GM19099 (cell line): ENCODE data around the gene MS4A12.

Experiments used
- POLR2A ChIP-seq: IDR thresholded peaks from 3 replicates; pipeline ENCODE4 v1.6.1; 2011; ENCODE audit warnings: low read depth; ENCODE audit not compliant: insufficient read length; ENCODE audit errors: extremely low read depth

MS4A12 gene

DNA sequence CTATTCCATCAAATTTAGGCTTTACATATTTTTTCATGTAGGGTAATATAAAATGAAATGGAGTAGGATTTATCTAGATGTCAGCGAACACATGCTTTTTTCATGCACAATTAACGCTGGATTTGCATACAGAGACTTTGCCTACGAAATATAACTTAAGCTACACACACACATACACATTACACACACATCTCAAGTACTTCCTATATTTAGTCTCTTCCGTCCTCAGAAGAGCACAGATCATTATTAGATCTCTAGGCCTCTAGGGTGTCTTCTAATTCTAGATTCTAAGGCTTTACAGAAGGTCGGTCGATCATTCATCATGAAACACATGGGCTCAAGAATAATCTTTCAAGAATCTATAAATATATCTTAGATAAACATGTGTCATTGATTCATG is 18.8 kb downstream of the MS4A12 start:
- TF ChIP-seq POLR2A, result no peak

DNA sequence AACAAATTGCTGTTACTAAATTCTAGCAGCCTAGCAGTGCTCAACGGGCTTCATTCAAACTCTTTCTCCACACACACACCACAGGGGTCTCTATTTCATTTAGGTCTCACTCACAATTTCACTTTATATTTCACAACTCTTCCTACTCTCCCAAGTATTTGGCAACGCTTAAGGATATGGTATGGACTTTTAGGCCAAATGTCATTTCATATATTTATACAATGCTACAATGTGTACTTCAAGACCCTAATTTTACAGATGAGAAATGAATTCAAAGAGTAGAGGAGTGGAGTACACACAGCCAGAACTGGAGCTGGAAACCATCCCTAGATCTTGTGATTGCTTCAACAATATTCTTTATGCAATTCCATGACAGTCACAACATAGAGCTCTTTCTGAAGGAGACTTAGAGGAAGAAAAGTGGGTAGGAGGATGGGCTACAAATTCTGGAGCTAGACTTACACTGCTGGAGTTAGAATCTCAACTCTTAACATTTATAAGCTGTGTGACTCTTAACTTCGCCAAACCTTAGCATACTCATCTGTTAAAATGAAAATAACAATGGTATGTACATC is 20.2 kb downstream of the MS4A12 start:
- TF ChIP-seq POLR2A, result no peak

DNA sequence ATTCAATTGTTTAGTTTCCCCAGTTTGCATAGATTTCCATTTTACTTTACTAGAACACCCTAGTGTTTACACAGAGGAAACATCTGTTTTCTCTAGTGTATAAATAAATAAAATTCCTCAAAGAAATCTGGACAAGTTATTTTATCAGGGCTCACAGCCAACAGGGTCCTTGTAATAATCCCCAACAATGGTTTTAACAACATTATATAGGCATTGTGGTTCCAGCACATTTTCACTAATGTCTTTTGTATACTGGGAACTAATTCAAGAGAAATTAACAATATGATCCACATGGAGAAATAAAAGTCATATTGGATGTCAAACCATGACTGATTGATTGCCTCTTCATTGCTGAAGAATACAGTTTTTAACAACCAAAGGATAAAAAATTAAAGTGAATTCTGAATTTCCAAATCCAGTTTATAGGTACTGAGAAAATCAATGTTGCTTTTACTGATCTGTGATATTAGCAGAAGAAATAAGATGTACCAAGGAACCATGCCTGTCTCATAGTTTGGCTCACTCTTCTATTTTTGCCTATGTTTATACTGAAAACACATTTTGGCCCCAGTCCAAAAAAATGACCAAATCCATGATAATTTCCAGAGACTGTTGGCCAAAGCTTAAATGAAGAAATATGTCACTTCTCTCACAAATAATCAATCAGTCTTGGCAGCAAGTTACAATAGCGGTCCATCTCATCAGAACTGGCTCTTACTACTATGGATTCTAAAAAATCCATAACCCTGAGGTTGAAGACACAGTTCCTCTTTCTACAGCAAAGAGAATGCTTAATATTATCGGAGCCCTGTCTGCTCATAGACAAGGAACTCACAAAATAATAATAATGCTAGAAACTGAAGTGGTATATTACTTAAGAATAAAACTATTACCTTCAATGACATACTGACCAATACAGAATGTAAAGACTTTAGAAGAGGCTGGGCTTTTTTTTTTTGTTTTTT is 21.2 kb downstream of the MS4A12 start:
- TF ChIP-seq POLR2A, result no peak

DNA sequence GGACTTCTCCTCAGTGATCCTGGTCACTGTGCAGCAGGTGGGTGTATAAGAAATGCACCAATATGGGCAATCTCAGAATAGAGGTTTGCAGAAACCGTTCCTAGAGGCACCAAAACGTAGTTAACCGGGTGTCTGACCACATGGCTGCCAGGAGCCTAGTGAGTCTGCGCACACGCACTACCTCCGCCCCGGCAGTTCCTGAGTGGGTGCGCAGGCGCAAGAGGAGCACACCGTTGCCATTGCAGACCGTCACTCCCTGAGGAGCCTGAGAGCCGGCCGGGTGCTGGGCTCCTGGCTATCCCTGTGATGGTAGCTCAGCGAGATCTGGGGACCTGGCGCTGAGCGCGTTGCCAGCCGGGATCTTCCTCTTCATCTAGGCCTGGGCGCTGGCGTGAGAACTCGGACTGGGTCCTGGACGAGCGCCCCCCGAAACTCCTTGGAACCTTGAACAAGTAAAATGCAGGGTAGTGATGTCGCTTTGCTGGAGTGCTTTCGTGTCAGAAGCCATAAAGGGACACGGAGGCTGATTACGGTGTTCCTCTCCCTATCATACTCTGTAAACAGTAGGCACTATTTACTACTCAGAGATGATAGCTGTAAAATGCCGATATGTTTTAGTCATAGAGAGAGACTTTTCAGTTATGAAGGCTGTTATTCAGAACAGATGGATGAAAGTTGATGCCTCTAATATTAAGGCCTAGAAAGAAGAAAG is 22.7 kb downstream of the MS4A12 start, which contains the start of gene MS4A13:
Gene MS4A13 (plus strand): TSS at position 249 of the 712 bp plus-strand sequence. CDS start 2,692 bp downstream, outside the sequence.
- no peak for TF ChIP-seq POLR2A

DNA sequence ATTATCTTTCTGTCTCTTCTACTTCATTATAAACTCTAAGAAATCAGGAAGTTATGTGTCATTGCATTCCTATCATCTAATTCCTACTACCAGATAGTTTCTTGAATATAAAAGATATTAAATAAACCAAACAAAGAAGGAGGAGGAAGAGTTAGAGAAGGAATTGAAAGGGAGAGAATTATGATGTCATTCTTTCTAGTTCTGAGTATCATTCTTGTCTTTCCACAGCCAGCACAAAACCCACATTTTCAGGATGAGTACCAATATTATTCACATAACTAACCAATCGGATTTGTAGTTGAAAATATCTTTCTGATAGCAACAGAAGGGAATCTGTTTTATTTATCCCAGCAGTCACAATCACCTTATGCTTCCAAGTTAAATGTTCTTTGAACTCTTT is 35.9 kb downstream of the MS4A12 start:
- TF ChIP-seq POLR2A, result no peak

- no peak for TF ChIP-seq POLR2A
These were observed 36.4 kb downstream of the MS4A12 start for GRCh38 chr11:60528934-60529333.

- TF ChIP-seq POLR2A, result no peak
These were observed 38.0 kb downstream of the MS4A12 start for GRCh38 chr11:60530454-60531100.

GRCh38 chr11:60544077-60544476 is 51.5 kb downstream of the MS4A12 start:
- no peak for TF ChIP-seq POLR2A
